A549 (cell line): ENCODE data around the gene QSER1.

Experiments
- TF ChIP-seq, protein P1 (sequence below): IDR thresholded peaks from 2 replicates; pipeline ENCODE4 v1.6.1; 2012; ENCODE audit warnings: low read depth, borderline replicate concordance
- TF ChIP-seq, protein P2 (sequence below): fragments of 200-600 bp; sonication (generic); IDR thresholded peaks from 2 replicates; pipeline ENCODE4 v1.6.1; 2016; ENCODE audit warnings: antibody characterized with exemption, mild to moderate bottlenecking, moderate library complexity
- TF ChIP-seq, protein P3 (sequence below): fragments of >200 bp; sonication (Bioruptor Twin); formaldehyde crosslinking; IDR thresholded peaks from 3 replicates; pipeline ENCODE4 v1.5.1; 2016

DNA sequence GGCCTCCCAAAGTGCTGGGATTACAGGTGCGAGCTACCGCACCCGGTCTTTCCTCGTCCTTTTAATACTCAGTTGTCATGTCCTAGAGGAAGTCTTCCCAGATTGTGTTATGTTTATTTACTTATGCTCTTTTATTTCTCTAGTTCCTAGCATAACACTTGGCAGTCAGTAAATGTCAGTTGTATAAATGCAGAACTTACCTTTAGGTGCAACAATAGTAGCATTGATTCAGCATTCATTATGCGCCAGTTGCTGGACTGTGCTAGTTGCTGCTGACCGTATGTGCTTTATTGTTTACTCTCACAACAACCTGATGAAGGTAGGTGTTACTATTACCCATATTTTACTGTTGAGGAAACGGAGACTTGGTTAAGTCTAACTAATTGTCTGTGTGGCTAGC lies 20.8 kb downstream of the QSER1 start:
- TF ChIP-seq, protein P1, sequence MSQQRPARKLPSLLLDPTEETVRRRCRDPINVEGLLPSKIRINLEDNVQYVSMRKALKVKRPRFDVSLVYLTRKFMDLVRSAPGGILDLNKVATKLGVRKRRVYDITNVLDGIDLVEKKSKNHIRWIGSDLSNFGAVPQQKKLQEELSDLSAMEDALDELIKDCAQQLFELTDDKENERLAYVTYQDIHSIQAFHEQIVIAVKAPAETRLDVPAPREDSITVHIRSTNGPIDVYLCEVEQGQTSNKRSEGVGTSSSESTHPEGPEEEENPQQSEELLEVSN, result no peak
- TF ChIP-seq, protein P2, sequence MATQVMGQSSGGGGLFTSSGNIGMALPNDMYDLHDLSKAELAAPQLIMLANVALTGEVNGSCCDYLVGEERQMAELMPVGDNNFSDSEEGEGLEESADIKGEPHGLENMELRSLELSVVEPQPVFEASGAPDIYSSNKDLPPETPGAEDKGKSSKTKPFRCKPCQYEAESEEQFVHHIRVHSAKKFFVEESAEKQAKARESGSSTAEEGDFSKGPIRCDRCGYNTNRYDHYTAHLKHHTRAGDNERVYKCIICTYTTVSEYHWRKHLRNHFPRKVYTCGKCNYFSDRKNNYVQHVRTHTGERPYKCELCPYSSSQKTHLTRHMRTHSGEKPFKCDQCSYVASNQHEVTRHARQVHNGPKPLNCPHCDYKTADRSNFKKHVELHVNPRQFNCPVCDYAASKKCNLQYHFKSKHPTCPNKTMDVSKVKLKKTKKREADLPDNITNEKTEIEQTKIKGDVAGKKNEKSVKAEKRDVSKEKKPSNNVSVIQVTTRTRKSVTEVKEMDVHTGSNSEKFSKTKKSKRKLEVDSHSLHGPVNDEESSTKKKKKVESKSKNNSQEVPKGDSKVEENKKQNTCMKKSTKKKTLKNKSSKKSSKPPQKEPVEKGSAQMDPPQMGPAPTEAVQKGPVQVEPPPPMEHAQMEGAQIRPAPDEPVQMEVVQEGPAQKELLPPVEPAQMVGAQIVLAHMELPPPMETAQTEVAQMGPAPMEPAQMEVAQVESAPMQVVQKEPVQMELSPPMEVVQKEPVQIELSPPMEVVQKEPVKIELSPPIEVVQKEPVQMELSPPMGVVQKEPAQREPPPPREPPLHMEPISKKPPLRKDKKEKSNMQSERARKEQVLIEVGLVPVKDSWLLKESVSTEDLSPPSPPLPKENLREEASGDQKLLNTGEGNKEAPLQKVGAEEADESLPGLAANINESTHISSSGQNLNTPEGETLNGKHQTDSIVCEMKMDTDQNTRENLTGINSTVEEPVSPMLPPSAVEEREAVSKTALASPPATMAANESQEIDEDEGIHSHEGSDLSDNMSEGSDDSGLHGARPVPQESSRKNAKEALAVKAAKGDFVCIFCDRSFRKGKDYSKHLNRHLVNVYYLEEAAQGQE, result no peak
- TF ChIP-seq, protein P3, sequence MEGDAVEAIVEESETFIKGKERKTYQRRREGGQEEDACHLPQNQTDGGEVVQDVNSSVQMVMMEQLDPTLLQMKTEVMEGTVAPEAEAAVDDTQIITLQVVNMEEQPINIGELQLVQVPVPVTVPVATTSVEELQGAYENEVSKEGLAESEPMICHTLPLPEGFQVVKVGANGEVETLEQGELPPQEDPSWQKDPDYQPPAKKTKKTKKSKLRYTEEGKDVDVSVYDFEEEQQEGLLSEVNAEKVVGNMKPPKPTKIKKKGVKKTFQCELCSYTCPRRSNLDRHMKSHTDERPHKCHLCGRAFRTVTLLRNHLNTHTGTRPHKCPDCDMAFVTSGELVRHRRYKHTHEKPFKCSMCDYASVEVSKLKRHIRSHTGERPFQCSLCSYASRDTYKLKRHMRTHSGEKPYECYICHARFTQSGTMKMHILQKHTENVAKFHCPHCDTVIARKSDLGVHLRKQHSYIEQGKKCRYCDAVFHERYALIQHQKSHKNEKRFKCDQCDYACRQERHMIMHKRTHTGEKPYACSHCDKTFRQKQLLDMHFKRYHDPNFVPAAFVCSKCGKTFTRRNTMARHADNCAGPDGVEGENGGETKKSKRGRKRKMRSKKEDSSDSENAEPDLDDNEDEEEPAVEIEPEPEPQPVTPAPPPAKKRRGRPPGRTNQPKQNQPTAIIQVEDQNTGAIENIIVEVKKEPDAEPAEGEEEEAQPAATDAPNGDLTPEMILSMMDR, result no peak
